ENCODE data around the gene WWC2.

Gene WWC2

DNA sequence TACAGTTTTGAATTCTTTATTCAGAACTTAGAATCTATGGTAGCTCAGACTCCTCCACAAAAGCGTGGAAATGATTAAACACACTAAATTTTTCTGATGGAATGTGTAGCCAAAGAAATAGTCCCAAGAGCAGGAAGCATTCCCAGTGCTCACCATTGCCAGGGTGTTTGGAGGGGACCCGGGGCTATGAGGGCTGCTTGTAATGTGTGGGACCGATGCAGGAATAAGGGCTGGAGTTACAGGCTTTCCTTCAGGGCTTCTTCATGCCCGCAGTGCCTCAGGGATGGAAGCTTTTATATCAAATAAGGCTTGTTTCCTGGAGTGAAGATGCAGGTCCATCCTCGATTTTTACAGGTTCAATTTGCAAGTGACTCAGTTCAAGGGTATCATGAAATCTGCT lies 25.8 kb downstream of the WWC2 start:
- TF ChIP-seq, protein P1, sequence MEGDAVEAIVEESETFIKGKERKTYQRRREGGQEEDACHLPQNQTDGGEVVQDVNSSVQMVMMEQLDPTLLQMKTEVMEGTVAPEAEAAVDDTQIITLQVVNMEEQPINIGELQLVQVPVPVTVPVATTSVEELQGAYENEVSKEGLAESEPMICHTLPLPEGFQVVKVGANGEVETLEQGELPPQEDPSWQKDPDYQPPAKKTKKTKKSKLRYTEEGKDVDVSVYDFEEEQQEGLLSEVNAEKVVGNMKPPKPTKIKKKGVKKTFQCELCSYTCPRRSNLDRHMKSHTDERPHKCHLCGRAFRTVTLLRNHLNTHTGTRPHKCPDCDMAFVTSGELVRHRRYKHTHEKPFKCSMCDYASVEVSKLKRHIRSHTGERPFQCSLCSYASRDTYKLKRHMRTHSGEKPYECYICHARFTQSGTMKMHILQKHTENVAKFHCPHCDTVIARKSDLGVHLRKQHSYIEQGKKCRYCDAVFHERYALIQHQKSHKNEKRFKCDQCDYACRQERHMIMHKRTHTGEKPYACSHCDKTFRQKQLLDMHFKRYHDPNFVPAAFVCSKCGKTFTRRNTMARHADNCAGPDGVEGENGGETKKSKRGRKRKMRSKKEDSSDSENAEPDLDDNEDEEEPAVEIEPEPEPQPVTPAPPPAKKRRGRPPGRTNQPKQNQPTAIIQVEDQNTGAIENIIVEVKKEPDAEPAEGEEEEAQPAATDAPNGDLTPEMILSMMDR (IDR thresholded peaks at IDR 0.05), result no peak

DNA sequence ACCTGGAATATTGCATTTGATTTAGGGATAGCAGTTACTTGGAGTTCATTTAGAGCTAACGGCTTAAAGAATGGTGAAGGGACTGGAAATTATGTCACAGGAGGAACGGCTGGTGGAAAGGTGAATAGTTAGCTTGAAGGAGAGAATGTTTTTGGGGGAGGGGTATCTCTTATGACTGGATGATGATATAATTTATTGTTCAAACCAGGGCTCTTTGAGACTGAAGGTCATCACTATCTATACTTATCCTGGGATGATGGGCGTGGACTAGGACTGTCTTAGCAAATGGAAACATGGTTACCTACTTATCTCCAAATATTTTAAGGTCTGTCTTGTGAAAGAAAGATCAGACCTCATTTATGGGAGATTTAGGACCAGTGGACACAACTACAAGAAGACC lies 30.1 kb downstream of the WWC2 start:
- TF ChIP-seq, protein P1 (IDR thresholded peaks at IDR 0.05), result no peak

DNA sequence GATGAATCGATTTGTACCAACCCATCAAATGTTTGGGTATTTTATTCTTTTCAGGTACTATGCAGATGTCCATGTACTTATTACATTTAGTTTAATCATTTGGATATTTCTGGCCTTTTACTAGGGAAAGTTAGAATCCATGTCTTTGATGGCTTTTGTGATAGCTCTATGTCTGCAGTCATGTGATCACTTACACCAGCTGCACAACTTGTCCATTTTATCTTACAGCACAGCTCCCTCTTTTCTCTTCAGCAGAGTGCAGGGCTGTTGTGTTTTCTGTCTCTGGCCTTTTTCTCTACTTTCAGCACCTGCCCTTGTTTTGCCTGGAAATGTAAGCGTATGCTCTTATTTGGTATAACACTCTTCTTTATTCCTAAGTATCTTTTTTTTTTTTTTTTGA lies 30.6 kb downstream of the WWC2 start:
- TF ChIP-seq, protein P1 (IDR thresholded peaks at IDR 0.05), result no peak

DNA sequence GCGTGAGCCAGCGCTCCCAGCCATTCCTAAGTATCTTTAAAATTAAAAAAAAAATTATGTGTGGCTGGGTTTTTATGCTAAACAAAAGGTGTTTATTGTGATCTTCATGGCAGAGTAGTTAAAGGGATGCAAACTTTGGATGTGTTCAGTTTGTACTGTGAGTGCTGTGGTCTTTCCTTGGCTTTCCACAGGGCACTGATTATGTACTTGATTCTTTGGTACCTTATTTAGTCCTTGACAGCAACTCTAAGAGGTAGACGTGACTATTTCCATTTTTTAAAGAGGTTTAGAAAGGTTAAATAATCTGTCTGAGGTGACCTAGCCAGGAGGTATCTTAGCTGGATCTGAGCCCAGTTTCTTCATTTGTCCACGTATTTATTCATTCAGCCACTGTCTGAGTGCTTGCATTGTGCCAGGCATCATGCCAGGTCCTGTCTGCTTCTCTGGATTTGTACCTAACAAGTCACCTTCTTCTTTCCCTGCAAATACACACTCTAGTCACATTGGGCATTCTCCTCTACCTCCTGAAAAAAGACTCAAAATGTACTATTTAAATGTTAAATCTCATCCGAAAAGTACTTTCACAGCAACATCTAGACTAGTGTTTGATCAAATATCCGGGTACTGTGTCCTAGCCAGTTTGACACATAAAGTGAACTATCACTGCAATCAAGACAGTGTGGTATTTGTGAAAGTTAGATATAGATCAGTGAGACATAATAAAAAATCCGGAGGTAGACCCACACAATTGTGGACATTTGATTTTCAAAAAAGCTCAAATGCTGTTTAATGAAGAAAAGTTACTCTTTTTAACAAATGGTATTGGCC lies 31.5 kb downstream of the WWC2 start:
- TF ChIP-seq, protein P1 (IDR thresholded peaks at IDR 0.05), result no peak

DNA sequence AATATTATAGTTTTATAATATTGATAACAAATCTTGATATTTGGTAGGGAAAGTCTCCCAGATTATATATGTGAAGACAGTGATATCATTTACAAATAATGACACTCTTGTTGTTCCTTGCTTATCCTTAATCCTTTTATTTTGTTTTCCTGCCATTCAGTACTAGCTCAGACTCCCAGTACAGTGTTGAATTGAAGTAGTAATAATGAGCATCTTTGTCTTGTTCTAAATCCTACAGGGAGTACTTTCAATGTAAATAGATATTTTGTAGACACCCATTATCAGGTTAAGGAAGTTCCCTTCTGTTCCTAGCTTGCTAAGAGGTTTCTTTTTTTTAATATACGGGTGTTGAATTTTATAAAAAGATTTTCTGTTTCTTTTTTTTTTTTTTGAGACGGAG lies 33.0 kb downstream of the WWC2 start:
- TF ChIP-seq, protein P1 (IDR thresholded peaks at IDR 0.05), result no peak

DNA sequence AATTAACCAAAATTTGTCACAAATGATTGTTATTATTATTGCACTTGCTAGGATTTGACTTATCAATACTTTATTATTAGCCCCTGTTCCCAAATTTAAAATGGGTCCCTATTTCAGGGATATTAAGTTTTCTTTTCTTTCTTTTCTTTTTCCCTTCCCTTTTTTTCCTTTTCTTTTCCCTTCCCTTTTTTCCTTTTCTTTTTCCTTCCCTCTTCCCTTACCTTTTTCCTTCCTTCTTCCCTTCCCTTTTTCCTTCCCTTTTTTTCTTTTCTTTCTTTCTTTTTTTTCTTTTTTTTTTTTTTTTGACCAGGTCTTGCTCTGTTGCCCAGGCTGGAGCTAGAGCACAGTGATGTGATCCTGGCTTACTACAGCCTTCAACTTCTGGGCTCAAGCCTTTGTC lies 33.8 kb downstream of the WWC2 start:
- TF ChIP-seq, protein P1 (IDR thresholded peaks at IDR 0.05), result no peak

DNA sequence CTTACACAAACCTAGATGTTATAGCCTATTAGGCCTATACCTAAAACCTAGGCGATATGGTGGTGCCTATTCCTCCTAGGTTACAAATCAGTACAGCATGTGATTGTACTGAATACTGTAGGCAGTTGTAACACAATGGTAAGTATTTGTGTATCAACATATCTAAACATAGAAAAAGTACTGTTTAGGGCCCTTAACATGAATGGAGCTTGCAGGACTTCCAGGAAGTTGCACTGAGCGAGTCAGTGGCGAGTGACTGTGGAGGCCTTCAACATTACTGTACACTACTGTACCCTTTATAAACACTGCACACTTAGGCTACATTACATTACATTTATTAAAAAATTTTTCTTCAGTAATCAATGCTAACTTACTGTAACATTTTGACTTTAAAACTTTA lies 37.8 kb downstream of the WWC2 start:
- TF ChIP-seq, protein P1 (IDR thresholded peaks at IDR 0.05), result no peak

All from LNCAP (cell line).